H9 (cell line): Measurements from ENCODE around the gene G6PC2. TPM values are rescaled to one million over a fixed set of nuclear protein-coding genes. Genes with fewer than 3 reads are reported as not detected.

Source experiments
- DNase-seq: peaks from one replicate; pipeline ENCODE4 v3.0.0-alpha.2; 2017
- H2AFZ ChIP-seq: one replicate; pipeline ENCODE4 v1.6.1; 2013; ENCODE audit warnings: mild to moderate bottlenecking, low read length, control low read depth, moderate library complexity
- H2AK5ac ChIP-seq: 2 replicates; pipeline ENCODE4 v1.6.1; 2013; ENCODE audit warnings: low read length, control low read depth, mixed read lengths; ENCODE audit not compliant: insufficient read length
- H2BK120ac ChIP-seq: one replicate; pipeline ENCODE4 v1.6.1; 2013; ENCODE audit warnings: low read depth, mild to moderate bottlenecking, low read length, control low read depth, inconsistent platforms; ENCODE audit not compliant: poor library complexity, severe bottlenecking
- H2BK12ac ChIP-seq: 2 replicates; pipeline ENCODE4 v1.6.1; 2013; ENCODE audit warnings: low read length, control low read depth, mixed read lengths, low read depth; ENCODE audit not compliant: insufficient read length
- H2BK15ac ChIP-seq: 2 replicates; pipeline ENCODE4 v1.6.1; 2013; ENCODE audit warnings: low read depth, low read length, control low read depth
- H2BK20ac ChIP-seq: one replicate; pipeline ENCODE4 v1.6.1; 2013; ENCODE audit warnings: low read depth, mild to moderate bottlenecking, low read length, control low read depth, inconsistent platforms; ENCODE audit not compliant: poor library complexity, severe bottlenecking
- H2BK5ac ChIP-seq: 2 replicates; pipeline ENCODE4 v1.6.1; 2013; ENCODE audit warnings: low read length, control low read depth, mixed read lengths; ENCODE audit not compliant: insufficient read length
- H3K14ac ChIP-seq: 2 replicates; pipeline ENCODE4 v1.6.1; 2013; ENCODE audit warnings: low read length, control low read depth; ENCODE audit not compliant: insufficient read depth
- H3K18ac ChIP-seq: 2 replicates; pipeline ENCODE4 v1.6.1; 2013; ENCODE audit warnings: low read depth, mild to moderate bottlenecking, mixed read lengths, low read length, control low read depth; ENCODE audit not compliant: insufficient read length
- H3K23ac ChIP-seq: 2 replicates; pipeline ENCODE4 v1.6.1; 2013; ENCODE audit warnings: low read length, control low read depth, mixed read lengths, low read depth; ENCODE audit not compliant: insufficient read length
- H3K23me2 ChIP-seq: 2 replicates; pipeline ENCODE4 v1.6.1; 2013; ENCODE audit warnings: low read depth, mild to moderate bottlenecking, mixed read lengths, low read length, control low read depth; ENCODE audit not compliant: insufficient read length, poor library complexity, severe bottlenecking
- H3K27ac ChIP-seq: 2 replicates; pipeline ENCODE4 v1.5.1; 2013; ENCODE audit warnings: low read length, control low read depth, mixed read lengths, low read depth; ENCODE audit not compliant: insufficient read length
- H3K27me3 ChIP-seq: 2 replicates; pipeline ENCODE4 v1.6.1; 2013; ENCODE audit warnings: low read length, control low read depth, inconsistent platforms; ENCODE audit not compliant: insufficient read depth
- H3K4ac ChIP-seq: 2 replicates; pipeline ENCODE4 v1.6.1; 2013; ENCODE audit warnings: low read depth, mild to moderate bottlenecking, control low read depth, inconsistent platforms, low read length, moderate library complexity
- H3K4me1 ChIP-seq: 2 replicates; pipeline ENCODE4 v1.6.1; 2013; ENCODE audit warnings: low read length, control low read depth, inconsistent platforms; ENCODE audit not compliant: insufficient read depth
- H3K4me2 ChIP-seq: 2 replicates; pipeline ENCODE4 v1.6.1; 2013; ENCODE audit warnings: low read length, control low read depth, mixed read lengths; ENCODE audit not compliant: insufficient read length, insufficient read depth
- H3K56ac ChIP-seq: 2 replicates; pipeline ENCODE4 v1.6.1; 2013; ENCODE audit warnings: low read depth, mild to moderate bottlenecking, mixed read lengths, low read length, control low read depth; ENCODE audit not compliant: insufficient read length
- H3K79me1 ChIP-seq: 2 replicates; pipeline ENCODE4 v1.6.1; 2013; ENCODE audit warnings: low read depth, mild to moderate bottlenecking, moderate library complexity, low read length, control low read depth, inconsistent platforms; ENCODE audit not compliant: insufficient read depth, poor library complexity, severe bottlenecking
- H3K79me2 ChIP-seq: 2 replicates; pipeline ENCODE4 v1.6.1; 2013; ENCODE audit warnings: low read length, control low read depth, inconsistent platforms; ENCODE audit not compliant: insufficient read depth
- H3K9ac ChIP-seq: 2 replicates; pipeline ENCODE4 v1.6.1; 2013; ENCODE audit warnings: low read length, control low read depth, mixed read lengths; ENCODE audit not compliant: insufficient read length; ENCODE audit errors: extremely low read depth
- H3K9me3 ChIP-seq: one replicate; pipeline ENCODE4 v1.6.1; 2013; ENCODE audit warnings: low read depth, low read length, inconsistent platforms; ENCODE audit not compliant: control insufficient read depth
- H3T11ph ChIP-seq: one replicate; pipeline ENCODE4 v1.6.1; 2013; ENCODE audit warnings: mild to moderate bottlenecking, low read length, control low read depth, inconsistent platforms
- H4K20me1 ChIP-seq: one replicate; pipeline ENCODE4 v1.6.1; 2013; ENCODE audit not compliant: control insufficient read depth, insufficient read length, insufficient read depth
- H4K5ac ChIP-seq: 2 replicates; pipeline ENCODE4 v1.6.1; 2013; ENCODE audit warnings: low read depth, mild to moderate bottlenecking, mixed read lengths, low read length, control low read depth; ENCODE audit not compliant: insufficient read length
- H4K8ac ChIP-seq: replicated peaks from 2 replicates; pipeline ENCODE4 v1.6.1; 2013; ENCODE audit warnings: low read length, control low read depth, mixed read lengths, low read depth; ENCODE audit not compliant: insufficient read length
- H4K91ac ChIP-seq: 2 replicates; pipeline ENCODE4 v1.6.1; 2013; ENCODE audit warnings: low read depth, mild to moderate bottlenecking, moderate library complexity, mixed read lengths, low read length, control low read depth; ENCODE audit not compliant: insufficient read length
- H3K27ac Mint-ChIP-seq, 3 experiments: 2 replicates in 2 of 3; 3 replicates in 1 of 3; pipeline ENCODE4 v1.8.0; 2020 to 2021; ENCODE audit warnings: mixed read lengths in 3 of 3, mild to moderate bottlenecking in 1 of 3, moderate library complexity in 1 of 3
- H3K27me3 Mint-ChIP-seq: 2 replicates; pipeline ENCODE4 v1.8.0; 2021; ENCODE audit warnings: low read depth, mild to moderate bottlenecking, moderate library complexity, mixed read lengths
- H3K36me3 Mint-ChIP-seq, 3 experiments: 2 replicates in 2 of 3; 3 replicates in 1 of 3; pipeline ENCODE4 v1.8.0; 2020 to 2021; ENCODE audit warnings: low read depth in 3 of 3, mixed read lengths in 3 of 3; ENCODE audit not compliant: insufficient read depth in 1 of 3
- H3K4me1 Mint-ChIP-seq, 2 experiments: 2 replicates each; pipeline ENCODE4 v1.8.0; 2020; ENCODE audit warnings: mixed read lengths in 2 of 2
- H3K4me3 Mint-ChIP-seq, 2 experiments: 2 replicates in 1 of 2; 3 replicates in 1 of 2; pipeline ENCODE4 v1.8.0; 2020 to 2021; ENCODE audit warnings: mild to moderate bottlenecking in 2 of 2, mixed read lengths in 2 of 2, moderate library complexity in 1 of 2
- H3K9me3 Mint-ChIP-seq, 2 experiments: 2 replicates in 1 of 2; 3 replicates in 1 of 2; pipeline ENCODE4 v1.8.0; 2020; ENCODE audit warnings: mild to moderate bottlenecking in 2 of 2, mixed read lengths in 2 of 2, moderate library complexity in 1 of 2
- CTCF ChIP-seq: fragments of 200-600 bp; sonication (generic); conservative IDR thresholded peaks from 3 replicates; pipeline ENCODE4 v1.8.0; 2021; ENCODE audit warnings: antibody characterized with exemption, mild to moderate bottlenecking
- WGBS: extraction: QIAGEN DNeasy Blood & Tissue Kit; methylation state at CpG from one replicate; pipeline ENCODE4 v1.1.7; 2013; ENCODE audit warnings: missing lambda C conversion rate, low lambda C conversion rate, mixed read lengths; ENCODE audit not compliant: insufficient read length; ENCODE audit errors: extremely low coverage; 5-methylcytosine and 5-hydroxymethylcytosine counted together
- long read RNA-seq: library from polyadenylated mRNA; unstranded; transcript quantifications from one replicate; pipeline ENCODE4 v2.0.0, GENCODE V29; 2020
- total RNA-seq: library from RNA; stranded (reverse); gene quantifications from 2 replicates; pipeline ENCODE4 v1.2.1, GENCODE V29; 2021

G6PC2 gene
- not detected in 2 replicates for total RNA-seq
- long read RNA-seq, result 0 reads

- DNase-seq, result no peak
- H3K9me3 ChIP-seq, result no peaks in the 10 kb centered on the region
- no peak within 1 kb of the TSS for H2BK15ac ChIP-seq
- no peak within 1 kb of the TSS for H3K4me3 Mint-ChIP-seq
- no peak within 1 kb of the TSS for H3K14ac ChIP-seq
- H3K9ac ChIP-seq, result no peak within 1 kb of the TSS
- H3K27ac ChIP-seq, result no peak within 1 kb of the TSS
- H4K20me1 ChIP-seq, result no peaks in the 10 kb centered on the region
- no peaks in the 10 kb centered on the region for H3K79me1 ChIP-seq
- H3K27me3 Mint-ChIP-seq, result no peaks in the 10 kb centered on the region
- no peak within 1 kb of the TSS for H4K91ac ChIP-seq
- no peak within 1 kb of the TSS for H4K5ac ChIP-seq
- H2BK5ac ChIP-seq, result no peak within 1 kb of the TSS
- no peak within 1 kb of the TSS for H3K18ac ChIP-seq
- WGBS, result no CpG with 5 or more reads among the region's 5 CpGs
- H3K4me1 Mint-ChIP-seq, result peaks cover 15% of the 10 kb centered on the region in 2 experiments
- no peak within 1 kb of the TSS for H2BK120ac ChIP-seq
- H2AFZ ChIP-seq, result no peak within 1 kb of the TSS
- H3K36me3 Mint-ChIP-seq, result no peaks in the 10 kb centered on the region
- no peaks in the 10 kb centered on the region for H3K23me2 ChIP-seq
- no peak within 1 kb of the TSS for H2AK5ac ChIP-seq
- no peaks in the 10 kb centered on the region for H3K79me2 ChIP-seq
- no peak for TF ChIP-seq CTCF
- H3K4me2 ChIP-seq, result no peak within 1 kb of the TSS
- H3K4ac ChIP-seq, result no peak within 1 kb of the TSS
- no peak within 1 kb of the TSS for H2BK12ac ChIP-seq
- H3K9me3 Mint-ChIP-seq, result no peaks in the 10 kb centered on the region
- H3T11ph ChIP-seq, result no peak within 1 kb of the TSS
- no peak within 1 kb of the TSS for H3K23ac ChIP-seq
- no peak within 1 kb of the TSS for H4K8ac ChIP-seq
- peak within 1 kb of the TSS in 1 of 3 experiments; percentile 16; a peak in 1 of 7 replicates for H3K27ac Mint-ChIP-seq
- H3K56ac ChIP-seq, result no peak within 1 kb of the TSS
- H3K27me3 ChIP-seq, result no peaks in the 10 kb centered on the region
- no peak within 1 kb of the TSS for H2BK20ac ChIP-seq
- H3K4me1 ChIP-seq, result peaks cover 2% of the 10 kb centered on the region; the same call in 1 of the 2 replicates
These were observed at the start of gene G6PC2 for GRCh38 chr2:168901003-168901402. Gene G6PC2 (plus strand): TSS chr2:168901291. CDS start chr2:168901332, 41 bp downstream.
